ENCODE measurements around the gene PKDCC.
"Not testable (repeated sequence)": the region's sequence is repeated elsewhere in the genome, so short reads cannot be mapped to it uniquely, and the experiment has no call there.

Gene PKDCC

DNA sequence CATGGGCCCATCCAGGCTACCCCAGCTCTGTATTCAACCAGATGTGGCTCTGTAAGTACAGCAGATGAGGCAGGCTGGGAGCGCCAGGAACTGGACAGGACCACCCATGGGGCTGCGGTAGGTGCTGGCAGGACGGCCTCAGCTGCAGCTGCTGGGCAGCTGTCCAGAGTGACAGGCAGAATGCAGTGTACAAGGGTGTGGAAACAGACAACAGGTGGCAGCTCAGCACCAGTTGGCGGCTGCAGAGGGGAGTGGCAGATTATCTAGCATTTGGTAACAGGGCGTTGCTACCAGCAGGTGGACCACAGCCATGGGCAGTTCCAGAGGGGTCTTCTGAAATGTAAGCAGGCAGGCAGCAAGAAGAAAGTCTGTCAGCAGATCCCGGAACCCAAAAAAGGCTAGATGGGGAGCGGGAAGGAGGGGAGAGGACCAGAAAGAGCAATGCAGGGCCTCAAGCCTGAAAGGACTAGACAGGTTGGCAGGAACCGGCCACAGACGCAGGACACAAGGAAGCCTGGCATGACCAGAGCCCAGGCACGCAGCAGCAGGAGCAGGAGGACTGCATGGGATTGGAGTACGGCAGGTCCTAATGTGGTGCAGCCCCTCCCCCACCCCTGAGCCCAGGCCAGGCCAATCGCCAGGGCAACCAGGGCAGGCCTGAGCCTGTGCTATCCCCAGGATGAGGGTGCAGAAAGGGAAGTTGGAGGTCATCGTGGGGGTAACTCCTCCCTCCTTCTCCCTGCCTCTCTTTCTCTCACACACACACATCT is 24.7 kb downstream of the PKDCC start:
- TF ChIP-seq, protein P1, sequence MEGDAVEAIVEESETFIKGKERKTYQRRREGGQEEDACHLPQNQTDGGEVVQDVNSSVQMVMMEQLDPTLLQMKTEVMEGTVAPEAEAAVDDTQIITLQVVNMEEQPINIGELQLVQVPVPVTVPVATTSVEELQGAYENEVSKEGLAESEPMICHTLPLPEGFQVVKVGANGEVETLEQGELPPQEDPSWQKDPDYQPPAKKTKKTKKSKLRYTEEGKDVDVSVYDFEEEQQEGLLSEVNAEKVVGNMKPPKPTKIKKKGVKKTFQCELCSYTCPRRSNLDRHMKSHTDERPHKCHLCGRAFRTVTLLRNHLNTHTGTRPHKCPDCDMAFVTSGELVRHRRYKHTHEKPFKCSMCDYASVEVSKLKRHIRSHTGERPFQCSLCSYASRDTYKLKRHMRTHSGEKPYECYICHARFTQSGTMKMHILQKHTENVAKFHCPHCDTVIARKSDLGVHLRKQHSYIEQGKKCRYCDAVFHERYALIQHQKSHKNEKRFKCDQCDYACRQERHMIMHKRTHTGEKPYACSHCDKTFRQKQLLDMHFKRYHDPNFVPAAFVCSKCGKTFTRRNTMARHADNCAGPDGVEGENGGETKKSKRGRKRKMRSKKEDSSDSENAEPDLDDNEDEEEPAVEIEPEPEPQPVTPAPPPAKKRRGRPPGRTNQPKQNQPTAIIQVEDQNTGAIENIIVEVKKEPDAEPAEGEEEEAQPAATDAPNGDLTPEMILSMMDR (conservative IDR thresholded peaks at IDR 0.05): no peak
- no peak overlapping the region for H3K27ac ChIP-seq

DNA sequence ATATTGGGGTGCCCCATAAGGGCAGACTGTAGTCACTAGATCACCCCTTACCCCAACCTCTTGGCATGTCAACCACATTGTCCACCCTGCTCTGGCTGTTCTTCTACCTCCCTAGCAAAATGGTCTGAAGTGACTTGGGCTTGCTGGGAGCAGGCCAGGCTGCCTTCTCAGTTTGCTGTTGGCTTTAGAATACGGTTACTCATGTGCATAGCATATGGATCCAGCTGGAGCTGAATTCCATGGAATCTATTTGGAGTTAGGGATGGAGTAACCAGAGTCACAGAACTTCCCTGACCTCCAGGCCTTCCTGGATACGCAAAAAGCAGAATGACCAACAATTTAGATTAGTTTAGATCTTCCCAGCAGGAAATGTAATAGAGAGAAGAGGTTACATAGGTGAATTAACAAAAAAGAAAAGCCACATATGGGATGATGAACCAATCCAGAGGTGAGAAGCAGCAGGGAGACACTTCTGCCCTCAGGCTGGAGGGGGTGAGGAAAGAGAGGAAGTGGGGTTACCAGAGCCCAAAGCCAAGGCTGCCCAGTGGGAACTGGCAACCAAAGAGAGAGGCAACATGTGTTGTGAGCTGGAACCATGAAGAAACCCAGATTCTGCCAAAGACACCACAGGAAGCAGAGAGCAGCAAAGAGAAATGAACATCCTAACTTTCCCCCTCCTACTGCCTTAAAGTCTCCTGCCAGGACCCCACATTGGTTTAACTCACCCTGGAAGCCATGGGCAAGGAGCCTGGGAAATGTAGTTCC is 26.1 kb downstream of the PKDCC start:
- TF ChIP-seq, protein P1 (conservative IDR thresholded peaks at IDR 0.05): no peak
- no peak overlapping the region for H3K27ac ChIP-seq

- no peak overlapping the region for H3K27ac ChIP-seq
- TF ChIP-seq, protein P1 (conservative IDR thresholded peaks at IDR 0.05): no peak
Measured at GRCh38 chr2:42074661-42075060, 26.8 kb downstream of the PKDCC start.

DNA sequence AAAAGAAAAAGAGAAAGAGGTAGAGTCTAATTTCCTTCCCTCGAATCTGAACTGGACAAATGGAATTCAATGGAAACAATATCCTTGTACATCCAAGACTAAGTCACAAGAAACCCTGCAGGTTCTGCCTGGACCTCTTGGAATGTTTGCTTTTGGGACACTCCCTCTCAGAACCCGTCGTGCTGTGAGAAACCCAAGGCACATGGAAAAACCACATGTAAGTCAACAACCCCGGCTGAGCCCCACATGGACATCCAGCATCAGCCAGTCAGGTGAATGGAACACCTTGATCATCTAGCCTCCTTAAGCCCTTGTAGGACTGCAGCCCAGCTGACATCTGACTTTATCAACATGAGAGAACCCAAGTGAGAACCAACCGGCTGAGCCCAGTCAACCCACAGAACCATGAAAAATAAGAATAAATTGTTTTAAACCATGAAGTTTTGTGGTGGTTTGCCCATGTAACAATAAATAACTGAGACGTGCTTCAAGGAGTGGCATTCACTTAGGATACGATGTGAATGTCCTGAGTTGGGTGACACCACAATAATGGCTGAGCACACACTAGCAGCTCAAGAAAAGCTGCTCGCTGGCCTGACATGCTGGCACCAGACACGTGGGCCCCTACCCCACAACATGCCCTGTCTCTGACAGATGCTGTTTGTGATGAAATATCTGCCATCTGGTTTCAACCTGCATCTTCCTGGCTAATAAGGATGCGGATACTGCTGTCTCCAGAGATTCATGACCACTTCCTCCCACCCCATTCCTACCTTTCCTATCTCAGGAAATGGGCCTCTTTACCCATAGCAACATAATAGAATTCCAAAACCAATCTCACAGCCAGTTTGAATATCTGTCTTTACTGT is 28.8 kb downstream of the PKDCC start:
- TF ChIP-seq, protein P1 (conservative IDR thresholded peaks at IDR 0.05): no peak
- H3K27ac ChIP-seq: no peak overlapping the region

DNA sequence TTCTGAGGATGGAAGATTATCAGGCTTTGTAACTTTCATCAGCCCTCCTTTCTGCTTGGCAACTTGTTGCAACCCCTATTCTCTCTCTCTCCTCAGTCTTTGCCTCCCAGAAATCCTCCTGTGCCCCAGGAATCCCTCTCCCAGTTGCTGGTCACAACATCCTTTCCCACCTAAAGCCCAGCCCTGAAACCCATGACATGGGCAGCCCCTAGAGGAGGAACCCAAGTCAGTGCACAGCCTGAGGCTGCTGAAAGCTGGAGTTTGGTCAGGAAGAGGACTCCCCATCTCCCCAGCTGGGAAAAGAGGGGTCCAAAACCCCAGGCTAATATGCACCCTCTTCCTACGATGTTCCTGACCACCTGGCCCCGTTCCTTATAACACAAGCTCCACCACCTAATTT is 29.5 kb downstream of the PKDCC start:
- H3K27ac ChIP-seq: no peak overlapping the region
- TF ChIP-seq, protein P1 (conservative IDR thresholded peaks at IDR 0.05): no peak

DNA sequence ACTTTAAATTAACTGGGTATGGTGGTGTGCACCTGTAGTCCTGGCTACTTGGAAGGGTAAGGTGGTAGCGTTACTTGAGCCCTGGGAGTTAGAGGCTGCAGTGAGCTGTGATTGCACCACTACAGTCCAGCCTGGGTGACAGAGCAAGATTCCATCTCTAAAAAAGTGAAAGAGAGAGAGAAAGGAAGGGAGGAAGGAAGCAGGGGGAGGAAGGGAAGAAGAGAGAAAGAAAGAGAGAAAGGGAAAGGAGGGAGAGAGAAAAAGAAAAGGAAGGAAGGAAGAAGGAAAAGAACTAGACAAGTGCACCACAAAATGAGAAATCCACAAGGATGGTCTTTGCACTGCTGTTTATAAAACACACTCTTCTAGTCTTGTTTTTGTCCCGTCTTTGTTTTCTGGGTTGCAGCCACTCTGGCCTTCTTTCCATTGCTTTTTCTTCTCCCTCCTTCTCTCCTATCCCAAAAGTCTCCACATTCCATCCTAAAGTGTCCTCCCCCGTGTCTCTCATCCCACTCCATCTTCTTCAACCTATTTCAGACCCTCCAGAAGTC is 32.0 kb downstream of the PKDCC start:
- H3K27ac ChIP-seq: no peak overlapping the region
- TF ChIP-seq, protein P1 (conservative IDR thresholded peaks at IDR 0.05): no peak

GRCh38 chr2:42081151-42081550 is 33.3 kb downstream of the PKDCC start:
- not testable (repeated sequence) for H3K27ac ChIP-seq

Data from VCaP (cell line).